ENCODE data around the gene IVNS1ABP.
A peak's percentile ranks its signal among the peaks of the same experiment; 100 is the strongest.
"Not testable (repeated sequence)": the region's sequence is repeated elsewhere in the genome, so short reads cannot be mapped to it uniquely, and the experiment has no call there.

Gene IVNS1ABP

GRCh38 chr1:185317034-185317885, at the start of gene IVNS1ABP:
TSS of gene IVNS1ABP (minus strand) at chr1:185317243. CDS start at chr1:185309493, 7,750 bp downstream.
- peak; percentile 97 for DNase-seq

- DNase-seq = no peak
These were observed 48.9 kb upstream of the IVNS1ABP start for GRCh38 chr1:185365951-185366350.

DNA sequence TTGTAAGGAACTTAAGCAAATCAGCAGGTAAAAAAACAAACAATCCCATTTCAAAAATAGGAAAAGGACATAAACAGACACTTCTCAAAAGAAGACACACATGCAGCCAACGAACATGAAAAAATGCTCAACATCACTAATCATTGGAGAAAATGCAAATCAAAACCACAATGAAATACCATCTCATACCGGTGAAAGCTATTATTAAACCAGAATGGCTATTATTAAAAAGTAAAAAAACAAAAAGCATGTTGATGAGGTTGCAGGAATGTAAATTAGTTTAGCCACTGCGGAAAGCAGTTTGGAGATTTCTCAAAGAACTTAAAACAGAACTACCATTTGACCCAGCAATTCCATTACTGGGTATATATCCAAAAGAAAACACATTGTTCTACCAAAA, 47.5 kb upstream of the IVNS1ABP start:
- not testable (repeated sequence) for DNase-seq

- DNase-seq = no peak
These were observed 46.2 kb upstream of the IVNS1ABP start for GRCh38 chr1:185363205-185363604.

DNA sequence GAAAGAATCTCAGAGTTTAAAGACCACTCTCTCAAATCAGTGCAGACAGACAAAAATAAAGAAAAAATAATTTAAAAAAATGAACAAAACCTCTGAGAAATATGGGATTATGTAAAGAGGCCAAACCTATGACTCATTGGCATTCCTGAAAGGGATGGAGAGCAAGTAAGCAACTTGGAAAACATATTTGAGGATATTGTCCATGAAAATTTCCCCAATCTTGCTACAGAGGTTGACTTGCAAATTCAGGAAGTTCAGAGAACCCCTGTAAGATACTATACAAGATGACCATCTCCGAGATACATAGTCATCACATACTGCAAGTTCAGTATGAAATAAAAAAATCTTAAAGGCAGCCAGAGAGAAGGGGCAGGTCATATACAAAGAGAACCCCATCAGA, 43.7 kb upstream of the IVNS1ABP start:
- no peak for DNase-seq

- no peak for DNase-seq
These were observed 41.9 kb upstream of the IVNS1ABP start for GRCh38 chr1:185358957-185359356.

DNA sequence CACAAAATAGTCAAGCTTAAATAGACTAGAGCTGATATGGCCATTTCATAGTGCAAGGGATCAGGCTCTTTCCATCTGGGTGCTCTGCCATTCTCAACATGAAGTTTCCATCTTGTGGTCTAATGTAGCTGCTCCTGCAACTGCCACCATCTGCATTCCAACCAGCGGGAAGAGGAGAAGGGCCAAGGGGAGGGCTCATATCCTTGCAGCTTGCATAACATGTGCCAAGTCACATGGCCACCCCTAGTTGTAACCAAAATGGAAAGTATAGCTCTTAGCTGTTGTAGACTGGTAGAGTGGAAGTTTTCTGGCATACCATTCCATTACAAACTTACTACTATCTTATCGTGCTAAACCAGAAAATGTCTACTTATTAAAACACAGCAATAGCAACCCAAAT, 38.9 kb upstream of the IVNS1ABP start:
- no peak for DNase-seq

GRCh38 chr1:185353124-185353523, 36.1 kb upstream of the IVNS1ABP start:
- no peak for DNase-seq

GRCh38 chr1:185351734-185352466, 34.9 kb upstream of the IVNS1ABP start:
- no peak for DNase-seq

DNA sequence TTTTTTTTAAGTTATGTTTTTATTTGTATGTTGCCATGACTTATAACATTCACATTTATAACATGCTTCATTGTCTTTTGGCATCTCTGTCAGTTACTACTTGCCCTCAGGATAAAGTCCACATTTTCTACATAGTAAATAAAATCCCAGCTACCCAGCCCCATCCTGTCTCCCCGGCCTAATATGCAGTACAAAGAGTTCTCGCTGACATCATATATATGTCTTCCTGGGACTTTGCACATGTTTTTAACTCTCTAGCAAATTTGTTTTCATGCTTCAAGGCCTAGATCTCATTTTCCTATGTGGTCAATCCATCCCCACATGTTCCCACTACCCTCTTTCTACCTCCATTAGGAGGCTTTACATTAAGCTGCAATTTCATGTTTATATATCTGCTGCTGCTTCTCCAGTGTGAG, 33.0 kb upstream of the IVNS1ABP start:
- DNase-seq = no peak

DNA sequence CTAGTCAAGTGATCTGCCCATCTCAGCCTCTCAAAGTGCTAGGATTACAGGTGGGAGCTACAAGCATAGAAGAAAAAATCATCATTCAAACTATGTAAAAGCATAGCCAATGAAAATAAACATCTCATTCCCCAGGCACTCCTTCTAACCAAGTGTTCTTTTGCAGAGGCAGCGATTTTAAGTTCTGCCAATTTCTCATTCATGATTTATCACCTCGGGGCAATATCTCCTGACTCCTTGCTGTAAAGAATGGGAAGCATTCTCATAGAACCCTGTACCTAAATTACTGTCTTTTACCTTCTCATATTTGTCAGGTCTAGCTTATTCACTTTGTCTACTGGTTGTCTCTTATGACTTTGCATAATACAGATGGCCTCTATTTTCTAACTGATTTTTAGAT, 32.5 kb upstream of the IVNS1ABP start:
- DNase-seq = no peak

- no peak for DNase-seq
These were observed 31.9 kb upstream of the IVNS1ABP start for GRCh38 chr1:185348985-185349384.

- DNase-seq = no peak
These were observed 31.3 kb upstream of the IVNS1ABP start for GRCh38 chr1:185348296-185348695.

- DNase-seq = no peak
These were observed 29.1 kb upstream of the IVNS1ABP start for GRCh38 chr1:185345913-185346720.

DNA sequence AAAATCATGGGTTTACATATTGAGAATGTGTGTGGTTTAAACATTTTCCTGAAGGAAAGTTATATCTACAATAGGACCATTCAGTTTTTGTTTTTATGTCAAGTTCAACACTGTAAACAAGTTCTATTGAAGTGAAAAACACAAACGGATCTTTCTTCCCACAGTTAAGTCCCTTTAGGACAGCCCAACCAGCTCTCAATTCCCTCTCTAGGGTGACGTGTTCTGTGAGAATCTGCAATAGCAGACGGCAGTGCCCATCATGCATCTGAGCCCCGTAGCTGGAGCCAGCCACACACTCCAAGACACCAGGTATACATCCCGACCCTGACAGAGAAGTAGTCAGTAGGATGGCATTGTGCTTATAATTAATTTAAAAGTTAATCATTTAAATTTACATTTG, 26.3 kb upstream of the IVNS1ABP start:
- no peak for DNase-seq

DNA sequence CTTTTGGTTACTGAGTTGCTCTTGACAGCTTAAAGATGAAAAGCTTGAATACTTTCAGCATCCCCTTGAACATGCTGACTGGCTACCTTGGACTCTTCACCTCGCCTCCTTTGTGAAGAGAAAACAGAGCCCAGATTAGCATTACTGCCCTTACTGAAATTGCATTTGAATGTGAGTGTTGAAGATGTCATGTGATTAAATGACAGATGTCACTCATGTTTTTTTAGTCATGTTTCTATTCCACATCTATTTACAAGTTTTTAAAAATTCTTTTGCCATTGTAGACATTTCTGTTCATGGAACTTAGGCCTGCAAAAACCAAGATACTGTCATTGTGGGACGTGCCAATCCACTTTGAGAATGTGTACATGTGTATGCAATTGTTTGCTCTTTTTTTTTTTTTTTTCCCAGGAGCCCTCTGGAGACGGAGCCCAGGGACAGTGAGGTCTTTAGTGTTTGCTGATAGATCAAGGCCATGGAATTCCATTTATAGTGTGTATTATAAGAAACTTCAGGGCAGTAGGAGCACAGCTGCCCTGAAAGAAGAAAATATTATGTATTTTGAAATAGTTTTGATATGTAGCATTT, 25.7 kb upstream of the IVNS1ABP start:
- DNase-seq = no peak

- DNase-seq = no peak
These were observed 25.0 kb upstream of the IVNS1ABP start for GRCh38 chr1:185342017-185342416.

GRCh38 chr1:185341196-185341781, 24.2 kb upstream of the IVNS1ABP start:
- DNase-seq = no peak

GRCh38 chr1:185338719-185339622, 21.9 kb upstream of the IVNS1ABP start:
- no peak for DNase-seq

GRCh38 chr1:185337246-185337645, 20.2 kb upstream of the IVNS1ABP start:
- no peak for DNase-seq

DNA sequence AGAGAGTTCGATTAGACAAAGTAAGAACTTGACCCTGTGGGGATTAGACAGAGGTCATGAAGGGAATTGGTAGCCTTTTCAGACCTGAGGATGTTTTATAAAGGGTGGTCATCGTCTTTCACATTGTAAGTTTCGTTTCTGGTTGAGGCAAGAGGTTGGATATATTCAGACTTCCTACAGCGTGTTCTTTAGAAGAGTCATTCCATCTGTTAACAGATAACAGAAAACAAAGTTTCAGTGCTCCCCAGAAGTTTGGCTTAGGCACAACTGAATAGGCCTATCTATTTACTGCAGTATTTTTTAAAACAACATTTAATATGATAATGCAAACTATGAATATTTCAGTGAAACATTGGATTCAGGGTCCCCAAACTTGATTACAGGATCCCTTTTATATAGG, 17.1 kb upstream of the IVNS1ABP start:
- DNase-seq = no peak
